Activated naive CD4-positive, alpha-beta T cell treated with anti-CD3 and anti-CD28 coated beads for 36 hours (primary cell): Measurements from ENCODE around the gene OR1C1. TPM values are rescaled to one million over a fixed set of nuclear protein-coding genes. Genes with fewer than 3 reads are reported as not detected.
"Not testable (repeated sequence)": the region's sequence is repeated elsewhere in the genome, so short reads cannot be mapped to it uniquely, and the experiment has no call there.

Experiments
- CTCF ChIA-PET: fragments of 350-600 bp; sonication (Branson Sonifier 250); formaldehyde crosslinking; loops from one replicate; lab custom pipeline; 2021; ENCODE audit warnings: antibody characterized with exemption; lab: Charles Lee
- DNase-seq: peaks from one replicate; pipeline ENCODE4 v3.0.0-alpha.2; 2020
- H3K27ac Mint-ChIP-seq: one replicate; pipeline ENCODE4 v1.8.0; 2021; ENCODE audit warnings: mild to moderate bottlenecking, mixed read lengths
- H3K27me3 Mint-ChIP-seq: one replicate; pipeline ENCODE4 v1.8.0; 2021; ENCODE audit warnings: low read depth, mixed read lengths
- H3K36me3 Mint-ChIP-seq: one replicate; pipeline ENCODE4 v1.8.0; 2021; ENCODE audit warnings: low read depth, mixed read lengths
- H3K4me1 Mint-ChIP-seq: one replicate; pipeline ENCODE4 v1.8.0; 2021; ENCODE audit warnings: low read depth, mixed read lengths
- H3K4me3 Mint-ChIP-seq: one replicate; pipeline ENCODE4 v1.8.0; 2021; ENCODE audit warnings: mild to moderate bottlenecking, moderate library complexity, mixed read lengths
- H3K9me3 Mint-ChIP-seq: one replicate; pipeline ENCODE4 v1.8.0; 2021; ENCODE audit warnings: mixed read lengths
- intact Hi-C: fragments of 100-400 bp; cut with micrococcal nuclease; formaldehyde crosslinking; loops from one replicate; pipeline ENCODE4 v1.15.1; 2023
- total RNA-seq, 2 experiments: library from RNA; stranded (reverse); gene quantifications; one replicate each; pipeline ENCODE4 v1.2.3, GENCODE V29; 2021

OR1C1 gene
- total RNA-seq, 2 experiments from 2014 or later: not detected

DNA sequence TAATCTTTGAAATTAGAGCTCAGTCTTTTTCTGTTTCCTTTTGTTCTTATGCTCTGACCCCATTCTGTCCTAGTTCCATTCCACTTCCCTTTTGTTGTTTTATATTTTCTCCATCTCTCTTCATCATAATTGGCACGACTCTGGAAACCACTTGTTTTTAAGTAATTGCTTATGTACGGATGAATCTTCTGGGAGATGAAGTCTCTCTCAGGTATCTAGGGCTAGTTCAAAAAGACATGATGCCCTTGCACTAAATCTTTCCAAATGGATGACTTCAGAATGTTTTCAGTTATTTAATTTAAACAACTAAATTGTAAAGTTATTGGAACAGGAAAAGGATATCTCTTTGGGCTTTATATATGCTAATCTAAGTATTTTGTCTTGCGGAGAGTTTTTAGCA, 43.8 kb downstream of the OR1C1 start, which contains the start of gene OR6F1:
Gene OR6F1, minus strand, starts transcription at position 101 of the 400 bp plus-strand sequence. CDS start 3,891 bp downstream, outside the sequence.
- Mint-ChIP-seq H3K27me3 (peaks cover 3% of the 10 kb centered on the region), H3K4me1 (no peaks in the 10 kb centered on the region), H3K9me3 (no peaks in the 10 kb centered on the region), H3K27ac (no peak within 1 kb of the TSS), H3K36me3 (no peaks in the 10 kb centered on the region), H3K4me3 (no peak within 1 kb of the TSS)
- intact Hi-C loops: no loop called here
- CTCF ChIA-PET: no interaction called here
- DNase-seq: no peak

DNA sequence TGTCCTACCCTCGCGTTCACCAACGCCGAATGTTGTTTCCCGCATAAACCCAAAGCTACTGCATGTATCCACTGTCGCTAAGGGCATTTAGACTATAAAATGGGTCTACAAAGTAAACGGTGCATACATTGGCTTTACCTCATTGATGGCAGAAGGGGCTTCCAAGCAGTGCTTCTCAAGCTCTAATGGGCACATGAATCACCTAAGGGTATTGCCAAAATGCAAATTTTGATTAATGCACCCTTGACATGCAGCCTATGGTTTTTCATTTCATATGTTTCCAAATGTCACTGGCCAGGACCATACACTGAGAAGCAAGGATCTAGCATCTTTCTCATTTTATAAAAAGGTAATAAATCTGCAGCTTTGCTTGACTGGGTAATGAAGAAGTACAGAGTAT, 46.6 kb downstream of the OR1C1 start:
- Mint-ChIP-seq H3K4me3 (no peak overlapping the region), H3K36me3 (no peaks in the 10 kb centered on the region), H3K27ac (no peak overlapping the region), H3K9me3 (no peaks in the 10 kb centered on the region), H3K4me1 (no peaks in the 10 kb centered on the region), H3K27me3 (peaks cover 3% of the 10 kb centered on the region)
- intact Hi-C loops: no loop called here
- DNase-seq: no peak
- CTCF ChIA-PET: interaction anchor here (0.5 to 0.6 kb wide), 2 partner anchors 323 to 712 kb away, joined by 3 to 6 read pairs; no protein-coding TSS in a partner anchor

DNA sequence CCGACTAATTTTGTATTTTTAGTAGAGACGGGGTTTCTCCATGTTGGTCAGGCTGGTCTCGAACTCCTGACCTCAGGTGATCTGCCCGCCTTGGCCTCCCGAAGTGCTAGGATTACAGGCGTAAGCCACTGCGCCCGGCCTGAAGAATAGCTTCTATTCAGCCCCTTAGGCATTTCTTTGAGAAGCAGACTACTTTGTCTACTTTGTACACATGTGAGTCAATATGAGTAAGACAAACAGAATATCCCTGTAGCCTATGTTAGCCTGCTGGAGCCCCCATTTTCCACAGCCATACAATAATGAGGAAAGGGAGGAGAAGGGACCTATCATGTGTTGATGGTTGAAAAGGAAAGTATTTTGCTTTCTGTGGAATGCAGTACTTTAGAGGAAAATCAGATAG, 49.7 kb downstream of the OR1C1 start:
- DNase-seq, H3K9me3 Mint-ChIP-seq, H3K27me3 Mint-ChIP-seq, H3K36me3 Mint-ChIP-seq, H3K27ac Mint-ChIP-seq, intact Hi-C loops, H3K4me3 Mint-ChIP-seq, CTCF ChIA-PET, H3K4me1 Mint-ChIP-seq: not testable (repeated sequence)

Other genes with a start within 250 kb of the OR1C1 start
- gene OR2C3, start 224.1 kb downstream of the OR1C1 start, total RNA-seq: not detected
- not detected for gene GCSAML, start 211.4 kb downstream of the OR1C1 start, total RNA-seq
- gene OR2G2, start 172.2 kb downstream of the OR1C1 start, total RNA-seq: not detected
- gene OR2G3, start 155.0 kb downstream of the OR1C1 start, total RNA-seq: not detected
- not detected for gene OR13G1, start 80.8 kb downstream of the OR1C1 start, total RNA-seq
- not detected for gene OR6F1, start 43.9 kb downstream of the OR1C1 start, total RNA-seq
- gene OR14K1, start 21.9 kb downstream of the OR1C1 start, total RNA-seq: not detected
- gene OR14A2, start 12.4 kb downstream of the OR1C1 start, total RNA-seq: not detected
- not detected for gene OR14A16, start 63.6 kb upstream of the OR1C1 start, total RNA-seq
- not detected for gene OR11L1, start 81.3 kb upstream of the OR1C1 start, total RNA-seq
- gene TRIM58, start 96.6 kb upstream of the OR1C1 start, total RNA-seq: under 1 TPM; 0.12 to 0.17 TPM
- gene OR2W3, start 135.0 kb upstream of the OR1C1 start, total RNA-seq: not detected
- gene OR2T8, start 159.7 kb upstream of the OR1C1 start, total RNA-seq: not detected
- not detected for gene OR2AJ1, start 164.3 kb upstream of the OR1C1 start, total RNA-seq
- gene OR2L8, start 188.3 kb upstream of the OR1C1 start, total RNA-seq: under 1 TPM in 1 of 2 experiments, not detected in 1; 0.21 TPM
- gene OR2AK2, start 204.7 kb upstream of the OR1C1 start, total RNA-seq: not detected